HG02610 (cell line): Measurements from ENCODE around the gene SHISA6.

Source experiments
- ATAC-seq: cut with Tn5 transposase; IDR thresholded peaks from one replicate; pipeline ENCODE4 v1.9.1; 2021; ENCODE audit warnings: mild to moderate bottlenecking, moderate library complexity; ENCODE audit not compliant: unreplicated experiment

Gene SHISA6

GRCh38 chr17:11240841-11241610, at the start of gene SHISA6:
TSS of gene SHISA6 (plus strand) at chr17:11241213.
- no peak for ATAC-seq

- no peak for ATAC-seq
Measured at GRCh38 chr17:11195801-11196200, 45.2 kb upstream of the SHISA6 start.

GRCh38 chr17:11204991-11205390, 36.0 kb upstream of the SHISA6 start:
- ATAC-seq, result no peak

- ATAC-seq, result no peak
Measured at GRCh38 chr17:11205659-11206058, 35.4 kb upstream of the SHISA6 start.

DNA sequence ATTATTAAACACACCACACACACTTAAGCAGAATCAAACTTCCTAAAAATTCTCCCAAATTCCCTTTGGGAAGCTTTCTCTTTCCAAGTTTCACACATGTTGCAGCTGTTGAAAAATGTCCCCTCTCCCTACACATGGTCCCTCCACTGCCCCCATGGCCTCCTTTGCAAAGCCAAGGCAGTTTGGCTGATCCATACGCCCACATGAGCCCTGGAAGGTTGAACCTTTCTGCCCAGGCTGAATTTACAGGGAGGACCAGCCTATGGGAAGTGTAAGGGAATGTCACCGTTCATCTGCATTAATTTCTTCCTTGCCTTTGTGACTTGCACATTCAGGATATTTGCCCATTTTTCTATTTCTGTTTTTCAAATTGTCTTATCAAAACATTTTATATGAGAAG, 31.1 kb upstream of the SHISA6 start:
- ATAC-seq, result no peak

GRCh38 chr17:11212792-11213191, 28.2 kb upstream of the SHISA6 start:
- no peak for ATAC-seq

GRCh38 chr17:11216976-11217375, 24.0 kb upstream of the SHISA6 start:
- no peak for ATAC-seq

- ATAC-seq, result no peak
Measured at GRCh38 chr17:11221196-11221595, 19.8 kb upstream of the SHISA6 start.

DNA sequence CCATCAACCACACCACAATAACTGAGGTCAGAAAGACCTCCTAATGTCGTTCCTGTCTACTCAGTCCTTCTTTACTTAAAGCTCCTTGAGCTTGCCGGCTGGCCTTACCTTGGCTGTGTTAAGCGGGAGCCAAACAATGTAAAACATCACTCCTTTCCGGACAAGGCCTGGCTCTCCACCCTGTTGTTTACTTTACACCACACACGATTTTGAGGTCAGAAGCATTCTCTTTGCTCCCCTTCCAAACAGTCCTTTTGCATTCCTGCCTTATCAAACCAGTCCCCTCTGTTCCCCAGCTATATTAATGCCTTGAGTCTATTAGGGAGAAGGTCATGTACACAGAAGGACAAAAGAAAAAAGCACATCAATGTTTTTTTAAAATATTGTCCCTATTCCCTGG, 19.3 kb upstream of the SHISA6 start:
- ATAC-seq, result no peak

DNA sequence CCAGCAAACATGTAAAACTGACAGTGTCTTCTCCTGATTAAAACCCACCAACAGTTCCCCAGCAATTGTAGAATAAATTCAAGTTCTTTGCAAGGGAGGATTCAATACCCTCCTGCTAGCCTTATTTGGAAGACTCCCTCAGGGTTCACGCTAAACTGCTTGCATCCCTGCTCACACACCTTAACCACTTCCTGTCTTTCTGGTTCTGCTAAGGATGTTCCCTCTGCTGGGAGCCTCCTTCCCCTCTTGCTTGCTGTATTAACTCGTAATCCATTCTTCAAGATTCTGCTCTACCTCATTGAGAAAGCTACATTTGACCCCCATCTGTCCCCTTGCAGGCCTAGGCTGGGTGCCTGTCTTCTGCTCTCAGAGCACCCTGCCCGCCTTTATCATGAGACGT, 2.3 kb upstream of the SHISA6 start:
- ATAC-seq, result no peak

GRCh38 chr17:11239379-11239970, 1.5 kb upstream of the SHISA6 start:
- no peak for ATAC-seq

DNA sequence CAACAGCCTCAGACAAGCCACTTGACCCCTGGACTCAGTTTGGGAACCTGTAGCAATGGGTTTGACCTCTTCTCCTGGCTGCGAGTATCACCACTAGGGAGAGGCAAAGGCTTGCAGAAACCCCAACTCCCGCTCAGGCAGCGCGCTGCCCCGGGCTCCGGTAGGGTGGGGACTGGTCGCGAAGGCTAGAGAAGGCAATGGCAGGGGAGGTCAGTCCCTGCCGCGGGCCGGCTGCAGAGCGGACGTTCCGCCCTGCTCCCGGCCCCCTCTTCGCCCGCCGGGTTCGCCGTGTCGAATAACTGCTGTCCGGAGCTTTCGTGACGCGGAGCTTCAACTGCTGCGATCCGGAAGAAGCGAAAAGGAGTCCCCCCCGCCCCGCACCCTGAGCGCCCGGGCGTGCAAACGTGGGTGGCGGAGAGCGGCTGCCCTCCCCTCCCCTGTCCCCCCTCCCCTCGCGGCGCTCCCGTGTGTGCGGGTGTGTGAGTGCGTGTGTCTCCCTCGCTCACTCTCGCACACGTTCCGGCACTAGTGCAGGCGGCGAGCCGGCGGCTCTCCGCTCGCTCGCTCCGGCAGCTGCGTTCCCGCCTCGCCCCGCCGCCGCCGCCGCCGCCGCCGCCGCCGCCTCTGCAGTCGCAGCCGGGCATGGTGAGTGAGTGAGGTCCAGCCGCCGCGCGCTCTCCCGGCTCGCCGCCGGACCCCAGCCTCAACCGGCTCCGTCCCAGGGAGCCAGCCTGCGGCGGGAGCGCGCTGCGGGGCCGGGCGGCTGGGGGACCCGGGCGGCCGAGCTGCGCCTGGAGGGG, 772 bp upstream of the SHISA6 start:
- no peak for ATAC-seq

DNA sequence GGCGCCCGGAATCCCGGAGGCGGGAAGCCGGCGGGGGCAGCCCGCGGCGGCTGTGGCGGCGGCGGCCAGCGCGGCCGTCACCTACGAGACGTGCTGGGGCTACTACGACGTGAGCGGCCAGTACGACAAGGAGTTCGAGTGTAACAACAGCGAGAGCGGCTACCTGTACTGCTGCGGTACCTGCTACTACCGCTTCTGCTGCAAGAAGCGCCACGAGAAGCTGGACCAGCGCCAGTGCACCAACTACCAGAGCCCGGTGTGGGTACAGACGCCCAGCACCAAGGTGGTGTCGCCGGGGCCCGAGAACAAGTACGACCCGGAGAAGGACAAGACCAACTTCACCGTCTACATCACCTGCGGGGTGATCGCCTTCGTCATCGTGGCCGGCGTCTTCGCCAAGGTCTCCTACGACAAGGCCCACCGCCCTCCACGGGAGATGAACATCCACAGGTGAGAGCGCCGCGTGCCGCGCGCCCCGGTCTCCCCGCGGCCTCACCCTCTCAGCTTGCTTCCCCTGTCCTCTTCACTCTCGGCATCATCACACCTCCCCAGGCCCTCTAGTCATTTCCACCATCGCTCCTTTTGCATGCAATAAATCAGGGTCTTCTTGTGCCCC, 706 bp downstream of the SHISA6 start:
- ATAC-seq, result no peak

DNA sequence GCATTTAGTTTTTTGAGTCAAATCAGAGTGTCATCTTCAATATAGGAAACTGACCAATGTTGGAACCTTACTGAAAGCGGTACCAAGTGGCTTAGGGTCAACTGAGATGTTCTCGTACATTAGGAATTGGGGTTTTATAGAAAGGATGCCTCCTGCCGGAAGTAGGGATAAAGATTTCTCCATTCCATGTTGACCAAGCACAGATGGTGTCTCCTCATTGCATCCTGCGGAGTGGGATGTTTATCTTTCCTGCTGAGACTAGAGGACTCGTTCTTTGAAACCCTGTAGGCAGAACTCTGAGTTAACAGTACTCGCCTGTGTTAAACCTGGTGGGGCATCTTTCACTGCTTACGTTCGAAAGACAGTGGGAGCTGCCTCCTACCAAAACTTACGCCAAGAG, 1.4 kb downstream of the SHISA6 start:
- ATAC-seq, result no peak

- ATAC-seq, result no peak
Measured at GRCh38 chr17:11244776-11245175, 3.8 kb downstream of the SHISA6 start.

- ATAC-seq, result no peak
Measured at GRCh38 chr17:11245187-11245586, 4.2 kb downstream of the SHISA6 start.

DNA sequence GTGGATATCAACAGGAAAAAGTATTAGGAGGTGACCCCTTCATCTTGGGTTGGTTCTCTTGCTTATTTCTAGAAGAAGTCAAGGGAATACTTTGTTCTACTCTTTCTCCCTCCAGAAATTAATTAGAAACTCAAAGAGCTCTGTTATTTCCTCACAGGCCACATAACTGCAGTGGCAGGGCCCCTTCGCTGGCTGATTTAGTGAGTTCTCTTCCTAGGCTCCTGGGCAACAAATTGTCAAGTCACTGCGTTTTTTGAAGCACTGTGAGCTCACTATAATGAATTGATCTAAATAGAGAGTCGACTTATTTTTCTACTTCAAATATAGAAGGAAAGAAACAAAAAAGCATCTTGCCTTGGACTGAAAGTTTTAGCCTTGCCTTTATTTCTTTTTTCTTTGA, 4.8 kb downstream of the SHISA6 start:
- no peak for ATAC-seq

- ATAC-seq, result no peak
Measured at GRCh38 chr17:11250161-11250560, 9.1 kb downstream of the SHISA6 start.

DNA sequence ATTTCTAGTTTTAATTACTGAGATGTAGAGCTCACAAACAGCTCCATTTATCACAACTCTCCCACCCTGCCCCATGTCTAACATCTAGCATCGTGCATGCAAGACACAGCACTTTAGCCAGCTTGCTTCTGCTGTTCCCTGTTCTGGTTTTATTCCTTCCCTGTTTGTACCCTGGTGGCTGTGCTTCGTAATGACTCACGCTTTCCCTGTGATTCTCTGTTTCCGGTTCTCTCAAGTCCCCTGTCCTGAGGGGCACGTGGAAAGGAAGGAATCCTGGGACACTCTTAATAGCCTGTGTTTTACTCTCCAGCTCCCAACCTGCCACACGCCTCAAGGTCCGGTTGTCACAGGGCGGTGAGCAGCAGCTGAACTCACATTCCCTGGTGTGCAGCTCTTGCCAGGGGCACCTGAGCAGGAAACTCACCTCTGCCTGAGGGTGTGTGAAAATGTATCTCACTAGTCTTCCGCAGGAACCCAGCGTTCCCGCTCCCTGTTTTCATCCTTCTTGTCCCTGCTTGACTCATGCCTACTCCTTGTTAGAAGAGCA, 10.6 kb downstream of the SHISA6 start:
- ATAC-seq, result no peak

DNA sequence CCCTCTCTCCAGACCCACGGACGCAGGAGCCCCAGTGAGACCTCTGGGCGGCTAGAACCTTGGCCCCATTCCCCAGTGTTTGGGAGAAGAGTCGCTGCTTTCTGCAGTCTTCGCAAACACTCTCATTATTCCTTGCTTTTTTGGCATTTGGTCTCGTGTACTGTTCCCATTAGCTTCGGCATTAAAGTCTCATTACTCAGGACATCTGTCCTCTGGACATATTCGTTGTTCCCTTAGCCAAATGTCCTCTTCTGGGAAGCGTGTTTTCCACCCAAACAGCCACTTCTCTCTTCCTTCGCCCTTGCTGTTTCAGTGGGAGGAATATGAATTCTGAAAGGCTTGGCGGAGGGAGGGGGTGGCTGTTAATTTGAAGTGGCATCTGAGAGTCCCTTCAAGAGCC, 11.1 kb downstream of the SHISA6 start:
- no peak for ATAC-seq

- no peak for ATAC-seq
Measured at GRCh38 chr17:11256877-11257276, 15.9 kb downstream of the SHISA6 start.
